OCI-M1 (cell line): ENCODE results near the gene NPY2R.

Experiments
- DNase-seq: peaks from one replicate; lab custom pipeline; 2025; lab: John Stamatoyannopoulos, UW

NPY2R gene, protein sequence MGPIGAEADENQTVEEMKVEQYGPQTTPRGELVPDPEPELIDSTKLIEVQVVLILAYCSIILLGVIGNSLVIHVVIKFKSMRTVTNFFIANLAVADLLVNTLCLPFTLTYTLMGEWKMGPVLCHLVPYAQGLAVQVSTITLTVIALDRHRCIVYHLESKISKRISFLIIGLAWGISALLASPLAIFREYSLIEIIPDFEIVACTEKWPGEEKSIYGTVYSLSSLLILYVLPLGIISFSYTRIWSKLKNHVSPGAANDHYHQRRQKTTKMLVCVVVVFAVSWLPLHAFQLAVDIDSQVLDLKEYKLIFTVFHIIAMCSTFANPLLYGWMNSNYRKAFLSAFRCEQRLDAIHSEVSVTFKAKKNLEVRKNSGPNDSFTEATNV

DNA sequence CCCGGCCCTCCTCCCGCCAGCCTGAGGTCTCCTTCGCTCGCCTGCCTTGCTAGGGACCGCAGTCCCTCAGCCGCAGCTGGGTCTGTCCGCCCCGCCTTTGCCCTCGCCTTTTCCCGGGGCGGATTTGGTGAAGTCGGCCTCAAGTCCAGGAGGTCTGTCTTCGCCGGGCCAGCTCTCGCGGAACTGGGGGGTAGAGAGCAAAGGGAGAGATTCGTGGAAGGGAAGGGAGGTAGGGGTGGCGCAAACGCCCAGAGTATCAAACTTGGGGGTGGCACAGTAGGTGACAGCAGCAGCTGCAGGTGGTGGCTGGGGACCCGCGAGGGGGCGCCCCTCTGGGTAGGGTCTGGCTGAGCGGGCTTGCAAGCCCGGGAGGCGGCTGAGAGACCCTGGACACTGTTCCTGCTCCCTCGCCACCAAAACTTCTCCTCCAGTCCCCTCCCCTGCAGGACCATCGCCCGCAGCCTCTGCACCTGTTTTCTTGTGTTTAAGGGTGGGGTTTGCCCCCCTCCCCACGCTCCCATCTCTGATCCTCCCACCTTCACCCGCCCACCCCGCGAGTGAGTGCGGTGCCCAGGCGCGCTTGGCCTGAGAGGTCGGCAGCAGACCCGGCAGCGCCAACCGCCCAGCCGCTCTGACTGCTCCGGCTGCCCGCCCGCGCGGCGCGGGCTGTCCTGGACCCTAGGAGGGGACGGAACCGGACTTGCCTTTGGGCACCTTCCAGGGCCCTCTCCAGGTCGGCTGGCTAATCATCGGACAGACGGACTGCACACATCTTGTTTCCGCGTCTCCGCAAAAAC lies at the start of gene NPY2R:
TSS of gene NPY2R (plus strand) at position 379 of the 797 bp plus-strand sequence. CDS start 5,304 bp downstream, outside the sequence.
- no peak for DNase-seq

DNA sequence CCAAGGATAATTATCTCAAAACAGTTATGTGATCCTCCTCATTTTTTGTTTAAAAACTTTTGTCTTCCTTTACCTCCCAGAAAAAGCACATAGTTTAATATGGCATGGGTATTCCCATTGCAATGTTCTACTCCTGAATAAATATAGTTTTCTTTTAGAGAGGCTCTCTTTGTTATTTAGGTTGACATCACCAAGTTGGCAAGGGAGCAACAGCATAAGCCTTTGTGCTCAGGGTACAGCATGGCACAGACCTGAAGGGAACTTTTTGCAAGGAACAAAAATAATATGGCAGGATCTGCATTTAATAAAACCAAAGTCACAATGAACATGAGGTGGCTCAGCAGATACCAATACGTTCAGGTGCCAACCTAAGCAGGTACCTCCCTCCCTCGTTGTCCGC lies 47.1 kb upstream of the NPY2R start:
- no peak for DNase-seq

DNA sequence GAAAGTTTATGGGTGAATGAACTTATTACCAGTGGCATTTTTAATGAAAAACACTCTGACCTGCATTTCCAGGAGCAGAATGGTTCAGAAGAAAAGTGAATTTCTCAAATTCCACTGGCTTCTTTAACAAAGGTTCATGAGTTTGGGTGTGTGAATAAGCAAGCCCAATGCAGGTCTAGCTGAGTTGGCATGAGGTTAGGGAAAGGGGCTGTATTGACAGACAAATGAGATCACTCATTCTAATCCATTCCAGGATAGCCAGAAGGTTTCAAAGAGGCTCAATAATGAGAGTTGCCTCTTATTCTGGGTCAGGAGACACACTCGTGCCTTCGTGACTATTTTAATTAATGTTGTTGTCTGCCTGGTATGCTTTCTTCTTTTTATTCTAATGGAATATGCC lies 43.7 kb upstream of the NPY2R start:
- DNase-seq: no peak

DNA sequence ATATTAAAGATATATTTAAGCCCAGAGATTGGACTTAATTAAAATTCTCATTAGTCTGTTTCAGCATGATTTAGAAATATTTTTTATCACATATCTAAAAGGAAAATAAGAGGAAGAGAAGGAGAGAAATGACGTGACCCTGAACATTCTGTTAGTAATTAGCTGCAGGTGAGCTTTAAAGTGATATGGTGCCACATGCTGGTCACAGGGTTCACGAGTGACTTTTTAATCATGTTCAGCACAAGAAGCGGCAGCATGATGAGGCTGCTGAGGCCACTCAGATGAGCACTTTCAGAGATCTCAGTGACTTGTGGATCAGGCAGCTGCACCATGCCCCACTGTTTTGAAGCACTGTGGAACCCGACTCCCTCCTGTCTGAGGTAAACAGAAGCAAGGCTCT lies 37.9 kb upstream of the NPY2R start:
- DNase-seq: no peak

DNA sequence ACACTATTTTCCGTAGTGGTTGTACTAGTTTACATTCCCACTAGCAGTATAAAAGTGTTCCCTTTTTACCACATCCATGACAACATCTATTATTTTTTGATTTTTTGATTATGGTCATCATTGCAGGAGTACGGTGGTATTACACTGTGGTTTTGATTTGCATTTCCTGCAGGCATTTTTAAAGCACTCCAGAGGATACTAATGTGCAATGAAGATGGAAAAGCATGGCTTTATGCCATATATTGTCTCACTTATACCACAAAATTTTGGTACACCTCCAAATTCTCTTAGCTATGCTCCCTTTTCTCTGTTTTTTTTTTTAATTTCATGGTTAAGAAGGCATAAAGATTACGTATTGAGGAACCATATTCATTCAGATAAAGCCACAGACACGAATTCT lies 35.1 kb upstream of the NPY2R start:
- no peak for DNase-seq

DNA sequence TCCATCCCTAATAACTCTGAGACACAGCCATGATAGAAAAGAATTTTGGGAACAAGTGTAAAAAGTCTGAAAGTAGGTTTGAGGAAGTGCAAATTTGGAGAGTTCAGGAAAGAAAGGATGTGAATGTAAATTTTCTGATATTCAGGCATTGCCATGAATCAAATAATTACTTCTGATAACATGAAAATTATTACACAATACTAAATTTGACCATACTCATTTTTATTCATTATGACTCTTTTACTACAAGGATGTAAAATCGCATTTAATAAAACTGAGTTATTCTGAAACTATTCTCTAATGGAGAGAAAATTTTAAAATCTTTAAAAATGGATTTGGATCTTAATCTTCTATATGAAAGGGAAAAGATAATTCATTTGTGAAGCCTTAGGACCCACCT lies 33.8 kb upstream of the NPY2R start:
- no peak for DNase-seq

DNA sequence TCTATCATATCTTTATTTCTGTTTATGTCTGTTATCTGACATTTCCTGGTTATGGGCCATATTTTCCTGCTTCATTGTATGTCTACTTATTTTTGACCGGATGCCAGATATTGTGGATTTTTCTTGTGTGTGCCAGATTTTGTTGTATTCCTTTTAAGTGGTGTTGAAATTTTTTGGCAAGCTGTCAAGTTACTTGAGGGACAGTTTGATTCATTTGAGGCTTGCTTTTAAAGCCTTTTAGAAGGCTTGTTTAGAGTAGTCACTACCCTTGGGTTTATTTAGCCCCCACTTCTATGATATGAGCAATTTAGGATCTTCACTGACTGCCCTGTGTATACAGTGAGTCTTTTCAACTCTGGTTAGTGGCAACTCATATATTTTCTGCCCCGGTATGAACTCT lies 29.2 kb upstream of the NPY2R start:
- DNase-seq: no peak

DNA sequence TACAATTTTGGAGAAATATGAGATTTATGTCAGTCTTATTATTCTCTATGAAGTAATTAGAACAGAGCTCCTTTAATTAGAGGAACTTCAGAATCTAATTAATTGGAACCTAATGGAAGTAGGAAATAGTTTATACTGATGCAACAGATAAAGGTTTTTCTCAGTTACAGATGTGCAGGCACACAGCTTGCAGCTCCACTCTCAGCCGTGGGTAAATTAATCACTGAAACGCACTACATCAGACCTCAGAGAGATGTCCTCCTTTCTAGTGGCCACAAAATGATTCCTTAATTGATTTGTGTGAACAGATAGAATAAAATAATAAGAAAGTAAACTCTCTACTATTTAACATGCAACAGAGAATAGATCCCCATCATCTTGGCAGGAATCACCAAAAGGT lies 21.5 kb upstream of the NPY2R start:
- no peak for DNase-seq

DNA sequence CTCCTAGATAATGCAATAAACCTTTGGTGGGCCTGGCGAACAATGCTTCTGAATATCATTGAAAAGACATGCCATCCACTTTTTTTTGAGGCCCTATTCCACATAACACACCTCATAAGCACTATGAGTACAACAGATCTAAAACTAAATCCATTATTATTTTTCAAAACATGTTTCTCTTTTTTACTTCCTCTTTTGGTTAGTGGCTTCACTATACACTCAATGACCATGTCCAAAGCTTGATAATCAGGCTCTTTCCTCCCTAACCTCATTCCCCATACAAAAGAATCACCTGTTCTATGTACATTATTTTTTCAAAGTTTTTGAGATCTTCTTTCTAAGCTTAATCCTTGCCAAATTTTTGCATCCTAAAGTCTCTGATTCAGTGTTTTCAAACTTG lies 20.4 kb upstream of the NPY2R start:
- DNase-seq: peak; percentile 74

DNA sequence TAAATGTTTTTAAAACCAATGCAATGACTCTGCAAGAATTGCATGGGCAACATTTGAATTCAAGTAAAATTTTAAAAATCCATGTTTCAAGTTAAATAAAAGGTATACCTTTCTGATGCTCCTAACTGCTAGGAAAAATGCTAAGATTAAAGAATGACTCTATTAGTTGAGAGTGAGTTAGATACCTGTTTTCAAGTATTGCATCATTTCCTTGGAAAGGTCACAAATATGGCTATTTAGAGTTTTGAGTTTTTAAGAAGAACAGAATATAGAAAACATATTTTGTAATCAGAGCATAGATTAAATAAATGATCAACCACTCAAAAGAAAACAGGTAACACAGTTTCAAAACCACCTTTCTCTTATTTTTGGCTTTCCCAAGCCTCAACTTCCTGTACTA lies 18.3 kb upstream of the NPY2R start:
- DNase-seq: peak; percentile 30

DNA sequence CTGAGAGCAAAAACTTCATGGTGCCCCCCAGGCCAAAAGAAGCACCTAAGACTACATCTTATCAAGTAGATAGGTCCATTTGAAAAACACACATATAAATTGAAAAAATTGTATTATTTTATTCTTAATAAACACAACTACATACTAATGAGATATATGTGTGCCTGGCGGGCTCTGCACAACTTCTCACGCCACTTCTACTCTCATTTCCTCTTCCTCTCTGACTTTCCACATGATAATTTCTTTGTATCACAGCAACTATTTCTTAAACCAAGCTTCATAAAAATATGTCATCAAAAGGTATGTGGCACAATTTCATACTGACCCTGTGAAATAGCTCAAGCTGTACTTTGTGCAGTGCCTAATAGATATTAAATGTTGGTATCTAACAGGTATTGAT lies 10.7 kb upstream of the NPY2R start:
- no peak for DNase-seq

DNA sequence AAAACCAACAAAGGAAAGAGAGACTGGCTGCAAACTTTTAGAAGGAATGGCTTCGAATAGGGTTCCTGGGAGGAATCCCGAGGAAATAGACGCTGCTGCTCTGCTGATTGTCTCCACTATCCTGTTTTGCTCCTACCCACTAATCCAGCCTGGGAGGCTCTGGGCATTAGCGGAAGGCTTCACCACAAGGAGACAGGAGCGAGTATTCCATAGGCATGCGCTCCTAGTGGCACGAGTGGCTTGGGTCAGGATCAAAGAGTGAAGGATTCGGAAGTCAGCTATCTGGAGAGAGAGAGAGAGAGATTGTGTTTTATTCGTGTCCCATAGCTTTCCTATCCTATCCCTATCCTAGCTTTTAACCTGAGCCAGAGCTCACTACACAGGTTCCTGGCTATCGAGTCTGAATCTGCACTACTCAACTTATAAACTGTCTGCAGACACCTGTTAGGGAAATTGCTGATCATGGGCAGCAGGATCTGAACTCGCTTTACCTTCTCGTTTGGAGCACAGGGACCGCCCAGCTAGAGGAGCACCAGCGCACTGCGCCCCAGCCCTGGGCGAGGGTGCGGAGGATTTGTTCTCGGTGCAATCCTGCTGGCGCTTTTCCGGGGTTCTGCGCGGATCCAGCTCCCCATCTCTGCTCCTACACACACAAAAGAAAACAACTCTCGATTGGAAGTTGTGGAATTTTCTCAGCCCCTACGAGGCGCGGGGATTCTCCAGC lies 740 bp upstream of the NPY2R start:
- no peak for DNase-seq

DNA sequence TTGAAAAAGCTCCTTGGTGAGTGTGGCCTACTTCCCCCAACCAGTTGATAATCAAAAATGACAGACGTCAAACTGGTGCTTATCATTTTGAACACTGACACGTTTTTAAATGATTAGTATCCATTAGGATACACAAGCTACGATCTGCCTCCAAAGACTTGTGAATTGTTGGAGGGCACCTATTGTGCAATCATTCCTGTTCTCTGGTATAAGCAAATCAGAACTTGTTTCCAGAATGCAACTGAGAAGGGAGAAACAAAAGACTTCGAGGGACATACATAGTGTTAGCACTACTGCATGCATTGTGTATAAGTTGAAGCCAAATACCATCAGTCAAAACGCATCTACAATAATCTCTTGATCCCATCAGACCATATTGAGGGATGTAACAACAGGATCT lies 11.6 kb downstream of the NPY2R start:
- DNase-seq: peak; percentile 58

DNA sequence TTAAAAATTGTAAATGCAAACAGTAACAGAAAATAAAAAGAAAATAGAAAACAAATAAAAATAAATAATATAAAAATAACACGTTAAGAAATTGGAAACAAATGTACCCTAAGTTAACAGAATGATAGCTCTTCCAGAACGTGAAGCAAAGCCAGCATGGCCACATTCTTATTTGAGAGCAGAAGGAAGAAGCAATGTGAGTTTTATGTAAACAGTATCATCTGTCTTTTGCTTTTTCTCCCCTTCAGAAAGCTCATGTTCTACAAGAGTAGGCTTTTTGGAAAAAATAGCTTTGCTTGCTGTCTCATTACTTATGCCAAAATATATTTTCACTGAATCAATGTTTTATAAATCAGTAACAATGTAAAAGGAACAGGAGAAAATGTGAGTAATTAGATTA lies 18.7 kb downstream of the NPY2R start:
- DNase-seq: no peak

DNA sequence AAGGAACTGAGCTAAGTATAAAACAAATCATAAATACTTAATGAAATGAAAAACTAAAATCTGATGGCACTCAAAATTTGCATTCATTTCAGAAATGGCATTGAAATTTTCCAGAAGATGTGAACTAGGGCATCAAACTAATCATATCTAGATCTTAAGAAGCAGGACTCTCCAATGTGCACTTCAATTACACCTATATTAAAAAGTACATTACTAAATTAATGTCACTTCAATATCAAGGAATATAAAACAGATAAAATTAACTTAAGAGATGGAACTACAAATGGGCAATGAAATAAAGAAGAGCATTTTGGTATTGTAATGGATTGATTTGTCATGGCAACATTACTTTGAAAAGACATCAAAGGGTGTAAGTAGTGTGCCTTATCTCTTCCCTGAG lies 20.3 kb downstream of the NPY2R start:
- no peak for DNase-seq

DNA sequence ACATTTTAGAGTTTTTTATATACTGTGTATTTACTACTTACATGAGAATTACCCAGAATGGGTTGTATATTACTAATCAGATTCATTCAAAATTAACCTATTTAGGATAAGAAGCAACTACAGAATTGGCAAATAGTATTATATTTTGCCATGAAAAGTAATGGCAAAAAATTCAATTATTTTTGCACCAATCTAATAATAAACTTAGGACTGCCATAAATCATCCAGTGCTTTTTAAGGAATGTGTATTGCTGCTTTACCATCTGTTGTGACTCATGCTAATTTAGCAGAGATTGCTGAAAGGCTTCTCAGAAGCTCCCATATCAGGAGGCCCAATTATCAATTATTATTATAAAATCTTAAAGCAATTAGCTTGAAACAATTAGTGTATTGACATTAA lies 24.0 kb downstream of the NPY2R start:
- no peak for DNase-seq

DNA sequence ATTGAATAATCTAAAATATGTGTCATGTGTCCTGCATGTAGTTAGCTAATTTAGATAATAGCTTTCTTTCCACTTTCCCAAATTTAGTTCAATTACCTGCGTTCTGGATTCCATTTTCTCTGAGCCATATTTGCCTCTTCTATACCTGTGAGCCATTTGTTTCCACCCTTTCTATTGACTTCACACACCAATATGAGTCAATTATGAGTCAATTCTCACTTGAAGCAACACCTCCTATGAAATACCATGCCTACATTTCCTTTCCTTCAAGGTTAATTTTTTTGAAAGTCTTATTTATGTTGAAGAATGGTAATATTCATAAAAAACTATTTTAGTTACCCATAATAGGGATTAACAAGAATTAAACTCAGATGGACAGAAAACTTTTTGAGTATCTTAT lies 25.8 kb downstream of the NPY2R start:
- no peak for DNase-seq

DNA sequence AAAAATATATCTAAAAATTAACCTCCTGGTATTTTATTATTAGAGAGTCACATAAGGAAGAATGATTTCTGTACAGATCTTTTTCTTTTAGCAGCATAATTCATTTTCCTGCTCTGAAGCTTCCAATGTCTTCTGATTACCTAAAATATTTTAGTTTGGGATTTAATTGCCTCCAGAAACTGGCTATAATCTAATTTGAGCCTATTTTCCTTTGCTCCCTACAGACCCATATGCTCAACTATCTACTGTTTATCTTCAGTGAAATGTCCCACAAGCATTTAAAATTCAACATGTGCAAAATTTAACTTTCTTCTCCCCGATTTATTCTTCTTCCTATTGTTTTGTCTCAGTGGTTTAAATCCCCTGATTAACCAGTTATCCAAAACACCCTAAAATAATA lies 29.1 kb downstream of the NPY2R start:
- no peak for DNase-seq

DNA sequence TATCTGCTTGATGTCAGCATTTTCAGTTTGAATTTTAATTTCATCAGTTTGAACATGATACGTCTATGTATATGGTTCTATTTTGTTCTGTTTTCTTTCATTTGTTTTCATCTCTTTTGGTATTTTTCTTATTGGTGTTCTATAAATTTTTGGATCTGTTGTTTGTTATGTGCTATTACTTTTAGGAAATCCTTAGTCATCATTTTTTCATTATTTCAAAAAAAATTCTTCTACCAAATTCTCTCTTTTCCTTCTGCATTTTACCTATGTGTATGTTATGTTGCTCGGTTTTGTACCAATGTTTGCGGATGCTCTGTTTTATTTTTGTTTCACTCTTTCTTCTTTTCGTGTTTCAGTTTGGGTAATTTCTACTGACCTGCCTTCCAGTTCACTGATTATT lies 32.8 kb downstream of the NPY2R start:
- DNase-seq: no peak

DNA sequence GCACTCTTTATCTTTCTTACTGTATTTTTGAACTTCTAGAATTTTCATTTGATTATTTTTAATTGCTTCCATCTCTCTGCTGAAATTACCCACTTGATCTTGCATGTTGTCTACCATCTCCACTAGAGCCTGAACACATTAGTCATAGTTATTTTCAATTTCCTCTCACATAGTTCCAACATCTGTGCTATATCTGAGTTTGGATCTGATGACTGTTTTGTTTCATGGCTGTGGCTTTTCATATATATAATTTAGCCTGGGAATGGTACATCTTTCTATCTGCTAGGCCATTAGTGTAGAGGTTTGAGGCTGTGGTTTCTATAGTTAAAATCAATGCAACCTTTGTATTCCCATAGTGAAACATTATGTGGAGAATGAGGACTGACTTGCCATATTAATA lies 33.2 kb downstream of the NPY2R start:
- no peak for DNase-seq

DNA sequence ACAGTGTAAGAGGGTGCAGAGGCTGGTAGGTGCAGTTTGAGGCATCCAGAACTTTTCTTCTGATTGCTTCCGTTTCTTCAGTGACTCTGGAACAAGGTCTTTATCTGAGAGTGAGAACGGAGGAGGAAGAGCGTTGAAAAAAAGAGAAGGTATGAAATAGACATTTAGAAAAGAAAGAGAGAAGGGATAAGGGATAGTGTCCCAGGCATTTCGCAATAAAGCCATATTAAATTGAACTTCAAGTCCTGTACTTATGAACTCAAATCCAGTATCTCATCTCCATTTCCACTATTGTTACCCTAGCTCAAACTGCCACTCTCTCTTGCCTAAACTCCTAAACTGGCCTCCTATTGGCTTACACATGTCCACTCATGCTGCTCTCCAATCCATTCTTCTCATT lies 36.7 kb downstream of the NPY2R start:
- no peak for DNase-seq

DNA sequence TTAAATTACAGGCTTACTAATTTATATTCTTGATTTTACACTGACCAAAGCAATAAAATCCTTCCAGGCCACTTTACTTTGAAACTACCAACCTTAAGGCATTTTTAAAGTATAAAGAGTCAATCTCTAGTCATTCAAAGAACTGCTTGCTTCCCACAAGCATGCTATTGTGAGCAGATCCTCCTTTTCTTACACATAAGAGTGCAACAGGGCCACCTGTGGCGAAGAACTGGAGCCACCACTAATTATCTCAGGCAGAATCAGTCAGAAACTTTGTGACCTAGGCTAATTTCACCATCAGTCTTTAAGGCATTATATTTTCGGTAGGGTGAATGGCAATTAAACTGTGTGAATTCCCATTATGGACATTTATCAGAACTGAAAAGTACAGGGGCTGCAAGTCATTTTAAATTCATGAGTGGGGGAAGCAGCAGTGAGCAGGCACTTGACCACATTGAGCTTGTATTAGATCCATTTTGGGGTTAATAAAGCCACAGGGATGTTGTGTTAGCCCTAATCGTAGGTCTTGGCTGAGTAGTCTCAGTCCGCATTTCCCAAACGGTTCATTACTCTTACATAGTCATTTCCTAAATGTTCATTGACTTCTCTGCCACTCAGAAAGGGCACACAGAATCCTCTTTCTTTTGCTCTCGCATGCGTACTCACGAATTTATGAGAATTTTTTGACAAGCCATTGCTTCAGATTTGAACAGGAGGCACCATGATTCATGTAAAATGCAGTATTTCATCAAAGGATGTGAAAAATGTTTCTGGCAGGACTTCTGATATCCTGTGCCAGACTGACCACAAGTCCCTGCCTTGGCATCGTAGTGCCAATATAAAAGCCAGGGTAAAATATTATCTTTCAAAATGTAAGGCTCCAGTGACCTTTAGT lies 39.8 kb downstream of the NPY2R start:
- DNase-seq: no peak
